ENCODE data around the gene LPAR1. TPM values are rescaled to one million over a fixed set of nuclear protein-coding genes. Genes with fewer than 3 reads are reported as not detected.
"Not testable (repeated sequence)": the region's sequence is repeated elsewhere in the genome, so short reads cannot be mapped to it uniquely, and the experiment has no call there.

LPAR1 gene
- total RNA-seq, 1 experiment from 2014 or later = 4.9 TPM

DNA sequence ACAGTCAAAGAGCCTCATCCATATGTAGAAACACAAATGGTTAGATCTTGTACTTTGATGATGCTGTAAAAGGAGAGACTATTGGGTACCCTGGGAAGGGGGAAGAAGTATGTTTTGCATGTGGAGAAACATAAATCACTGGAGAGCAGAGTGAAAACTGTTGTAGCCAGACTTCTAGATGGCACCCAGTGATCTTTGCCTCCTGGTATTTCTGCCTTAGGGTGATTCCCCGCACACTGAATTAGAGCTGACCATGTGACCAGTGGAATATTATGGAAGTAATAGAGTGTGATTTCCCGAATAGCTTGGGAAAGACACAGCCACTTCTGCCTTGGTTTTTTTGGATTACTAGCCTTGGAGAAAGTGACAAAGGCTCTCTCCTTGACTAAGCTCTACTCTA lies 174.3 kb downstream of the LPAR1 start (continued):
- TF ChIP-seq GTF2I (CRISPR knock-in tag; conservative IDR thresholded peaks at IDR 0.05) (no peak), ZNF263 (CRISPR knock-in tag; IDR thresholded peaks at IDR 0.05; ENCODE audit: low read depth) (no peak), ZNF138 (CRISPR knock-in tag; conservative IDR thresholded peaks at IDR 0.05) (no peak), TCF7 (CRISPR knock-in tag; IDR thresholded peaks at IDR 0.05; ENCODE audit: low read depth) (no peak), SMAD3 (CRISPR knock-in tag; IDR thresholded peaks at IDR 0.05; ENCODE audit: borderline replicate concordance) (no peak), ZNF219 (CRISPR knock-in tag; IDR thresholded peaks at IDR 0.05; ENCODE audit: borderline replicate concordance) (no peak), NFATC4 (CRISPR knock-in tag; IDR thresholded peaks at IDR 0.05) (no peak), OVOL2 (CRISPR knock-in tag; IDR thresholded peaks at IDR 0.05; ENCODE audit: borderline replicate concordance) (no peak), SMAD4 (CRISPR knock-in tag; IDR thresholded peaks at IDR 0.05) (no peak), ZNF416 (CRISPR knock-in tag; IDR thresholded peaks at IDR 0.05) (no peak), KAT7 (CRISPR knock-in tag; IDR thresholded peaks at IDR 0.05; ENCODE audit: borderline replicate concordance) (no peak)
- TF ChIP-seq, protein P1, sequence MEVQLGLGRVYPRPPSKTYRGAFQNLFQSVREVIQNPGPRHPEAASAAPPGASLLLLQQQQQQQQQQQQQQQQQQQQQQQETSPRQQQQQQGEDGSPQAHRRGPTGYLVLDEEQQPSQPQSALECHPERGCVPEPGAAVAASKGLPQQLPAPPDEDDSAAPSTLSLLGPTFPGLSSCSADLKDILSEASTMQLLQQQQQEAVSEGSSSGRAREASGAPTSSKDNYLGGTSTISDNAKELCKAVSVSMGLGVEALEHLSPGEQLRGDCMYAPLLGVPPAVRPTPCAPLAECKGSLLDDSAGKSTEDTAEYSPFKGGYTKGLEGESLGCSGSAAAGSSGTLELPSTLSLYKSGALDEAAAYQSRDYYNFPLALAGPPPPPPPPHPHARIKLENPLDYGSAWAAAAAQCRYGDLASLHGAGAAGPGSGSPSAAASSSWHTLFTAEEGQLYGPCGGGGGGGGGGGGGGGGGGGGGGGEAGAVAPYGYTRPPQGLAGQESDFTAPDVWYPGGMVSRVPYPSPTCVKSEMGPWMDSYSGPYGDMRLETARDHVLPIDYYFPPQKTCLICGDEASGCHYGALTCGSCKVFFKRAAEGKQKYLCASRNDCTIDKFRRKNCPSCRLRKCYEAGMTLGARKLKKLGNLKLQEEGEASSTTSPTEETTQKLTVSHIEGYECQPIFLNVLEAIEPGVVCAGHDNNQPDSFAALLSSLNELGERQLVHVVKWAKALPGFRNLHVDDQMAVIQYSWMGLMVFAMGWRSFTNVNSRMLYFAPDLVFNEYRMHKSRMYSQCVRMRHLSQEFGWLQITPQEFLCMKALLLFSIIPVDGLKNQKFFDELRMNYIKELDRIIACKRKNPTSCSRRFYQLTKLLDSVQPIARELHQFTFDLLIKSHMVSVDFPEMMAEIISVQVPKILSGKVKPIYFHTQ (CRISPR knock-in tag; IDR thresholded peaks at IDR 0.05) = no peak
- TF ChIP-seq, protein P2, sequence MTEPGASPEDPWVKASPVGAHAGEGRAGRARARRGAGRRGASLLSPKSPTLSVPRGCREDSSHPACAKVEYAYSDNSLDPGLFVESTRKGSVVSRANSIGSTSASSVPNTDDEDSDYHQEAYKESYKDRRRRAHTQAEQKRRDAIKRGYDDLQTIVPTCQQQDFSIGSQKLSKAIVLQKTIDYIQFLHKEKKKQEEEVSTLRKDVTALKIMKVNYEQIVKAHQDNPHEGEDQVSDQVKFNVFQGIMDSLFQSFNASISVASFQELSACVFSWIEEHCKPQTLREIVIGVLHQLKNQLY (CRISPR knock-in tag; IDR thresholded peaks at IDR 0.05) = no peak
- TF ChIP-seq, protein P3, sequence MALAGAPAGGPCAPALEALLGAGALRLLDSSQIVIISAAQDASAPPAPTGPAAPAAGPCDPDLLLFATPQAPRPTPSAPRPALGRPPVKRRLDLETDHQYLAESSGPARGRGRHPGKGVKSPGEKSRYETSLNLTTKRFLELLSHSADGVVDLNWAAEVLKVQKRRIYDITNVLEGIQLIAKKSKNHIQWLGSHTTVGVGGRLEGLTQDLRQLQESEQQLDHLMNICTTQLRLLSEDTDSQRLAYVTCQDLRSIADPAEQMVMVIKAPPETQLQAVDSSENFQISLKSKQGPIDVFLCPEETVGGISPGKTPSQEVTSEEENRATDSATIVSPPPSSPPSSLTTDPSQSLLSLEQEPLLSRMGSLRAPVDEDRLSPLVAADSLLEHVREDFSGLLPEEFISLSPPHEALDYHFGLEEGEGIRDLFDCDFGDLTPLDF (CRISPR knock-in tag; IDR thresholded peaks at IDR 0.05) = no peak
- TF ChIP-seq, protein P4, sequence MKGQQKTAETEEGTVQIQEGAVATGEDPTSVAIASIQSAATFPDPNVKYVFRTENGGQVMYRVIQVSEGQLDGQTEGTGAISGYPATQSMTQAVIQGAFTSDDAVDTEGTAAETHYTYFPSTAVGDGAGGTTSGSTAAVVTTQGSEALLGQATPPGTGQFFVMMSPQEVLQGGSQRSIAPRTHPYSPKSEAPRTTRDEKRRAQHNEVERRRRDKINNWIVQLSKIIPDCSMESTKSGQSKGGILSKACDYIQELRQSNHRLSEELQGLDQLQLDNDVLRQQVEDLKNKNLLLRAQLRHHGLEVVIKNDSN (CRISPR knock-in tag; IDR thresholded peaks at IDR 0.05) = no peak

DNA sequence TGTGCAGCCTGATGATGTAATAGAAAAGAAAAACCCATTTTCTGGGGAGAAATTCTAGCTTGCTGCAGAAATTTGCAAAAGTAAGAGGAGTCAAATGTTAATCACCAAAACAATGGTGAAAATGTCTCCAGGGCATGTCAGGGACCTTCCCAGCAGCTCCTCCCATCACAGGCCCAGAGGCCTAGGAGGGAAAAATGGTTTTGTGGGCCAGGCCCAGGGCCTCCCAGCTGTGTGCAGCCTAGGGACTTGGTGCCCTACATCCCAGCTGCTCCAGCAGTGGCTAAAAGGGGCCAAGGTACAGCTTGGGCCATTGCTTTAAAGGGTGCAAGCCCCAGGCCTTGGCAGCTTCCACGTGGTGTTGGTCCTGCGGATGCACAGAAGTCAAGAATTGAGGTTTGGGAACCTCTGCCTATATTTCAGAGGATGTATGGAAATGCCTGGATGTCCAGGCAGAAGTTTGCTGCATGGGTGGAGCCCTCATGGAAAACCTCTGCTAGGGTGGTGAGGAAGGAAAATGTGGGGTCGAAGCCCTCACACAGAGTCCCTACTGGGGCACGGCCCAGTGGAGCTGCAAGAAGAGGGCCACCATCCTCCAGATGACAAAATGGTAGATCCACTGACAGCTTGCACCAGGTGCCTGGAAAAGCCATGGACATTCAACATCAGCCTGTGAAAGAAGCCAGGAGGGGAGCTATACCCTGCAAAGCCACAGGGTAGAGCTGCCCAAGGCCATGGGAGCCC lies 176.7 kb downstream of the LPAR1 start:
- H3K4me3 Mint-ChIP-seq; ATAC-seq; POLR2A ChIA-PET; H3K27ac Mint-ChIP-seq; DNase-seq (ENCODE audit: low spot score); CTCF ChIA-PET; H3K27me3 Mint-ChIP-seq (ENCODE audit: low read depth); H3K4me1 Mint-ChIP-seq: not testable (repeated sequence)
- H3K9me3 Mint-ChIP-seq = peaks cover 52% of the 10 kb centered on the region
- H3K36me3 Mint-ChIP-seq = peaks cover 36% of the 10 kb centered on the region

DNA sequence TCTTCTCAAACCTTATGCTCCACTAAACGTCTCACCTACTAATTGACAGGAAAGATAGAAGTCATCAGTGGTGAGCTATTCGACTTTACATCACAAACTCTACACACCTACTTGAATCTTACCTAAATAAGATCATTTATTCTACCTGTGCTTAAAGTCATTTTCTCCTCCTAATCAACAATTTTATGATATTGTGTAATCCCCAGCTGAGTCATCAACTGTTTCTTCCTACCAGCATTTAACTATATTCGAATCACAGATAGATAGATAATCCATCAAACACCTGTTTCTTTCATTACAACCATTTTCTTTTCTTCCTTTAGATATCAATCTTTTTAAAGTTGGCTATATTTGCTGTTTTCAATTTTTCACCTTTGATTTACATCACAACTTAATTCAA lies 181.5 kb downstream of the LPAR1 start:
- H3K27me3 Mint-ChIP-seq (ENCODE audit: low read depth) = no peaks in the 10 kb centered on the region
- H3K36me3 Mint-ChIP-seq = peaks cover 21% of the 10 kb centered on the region
- no peak overlapping the region for H3K27ac Mint-ChIP-seq
- H3K4me1 Mint-ChIP-seq = no peaks in the 10 kb centered on the region
- ATAC-seq (no peak), DNase-seq (ENCODE audit: low spot score) (no peak)
- peaks cover 47% of the 10 kb centered on the region for H3K9me3 Mint-ChIP-seq
- ChIA-PET CTCF (no interaction called here), POLR2A (no interaction called here)
- H3K4me3 Mint-ChIP-seq = no peak overlapping the region
- TF ChIP-seq SP1 (CRISPR knock-in tag; conservative IDR thresholded peaks at IDR 0.05) = no peak
- TF ChIP-seq ZNF263 (CRISPR knock-in tag; IDR thresholded peaks at IDR 0.05; ENCODE audit: low read depth) = no peak
- TF ChIP-seq, protein P5, sequence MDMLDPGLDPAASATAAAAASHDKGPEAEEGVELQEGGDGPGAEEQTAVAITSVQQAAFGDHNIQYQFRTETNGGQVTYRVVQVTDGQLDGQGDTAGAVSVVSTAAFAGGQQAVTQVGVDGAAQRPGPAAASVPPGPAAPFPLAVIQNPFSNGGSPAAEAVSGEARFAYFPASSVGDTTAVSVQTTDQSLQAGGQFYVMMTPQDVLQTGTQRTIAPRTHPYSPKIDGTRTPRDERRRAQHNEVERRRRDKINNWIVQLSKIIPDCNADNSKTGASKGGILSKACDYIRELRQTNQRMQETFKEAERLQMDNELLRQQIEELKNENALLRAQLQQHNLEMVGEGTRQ (CRISPR knock-in tag; IDR thresholded peaks at IDR 0.05) = no peak
- TF ChIP-seq, protein P6, sequence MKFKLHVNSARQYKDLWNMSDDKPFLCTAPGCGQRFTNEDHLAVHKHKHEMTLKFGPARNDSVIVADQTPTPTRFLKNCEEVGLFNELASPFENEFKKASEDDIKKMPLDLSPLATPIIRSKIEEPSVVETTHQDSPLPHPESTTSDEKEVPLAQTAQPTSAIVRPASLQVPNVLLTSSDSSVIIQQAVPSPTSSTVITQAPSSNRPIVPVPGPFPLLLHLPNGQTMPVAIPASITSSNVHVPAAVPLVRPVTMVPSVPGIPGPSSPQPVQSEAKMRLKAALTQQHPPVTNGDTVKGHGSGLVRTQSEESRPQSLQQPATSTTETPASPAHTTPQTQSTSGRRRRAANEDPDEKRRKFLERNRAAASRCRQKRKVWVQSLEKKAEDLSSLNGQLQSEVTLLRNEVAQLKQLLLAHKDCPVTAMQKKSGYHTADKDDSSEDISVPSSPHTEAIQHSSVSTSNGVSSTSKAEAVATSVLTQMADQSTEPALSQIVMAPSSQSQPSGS (CRISPR knock-in tag; IDR thresholded peaks at IDR 0.05; ENCODE audit: borderline replicate concordance, low read depth) = no peak
- TF ChIP-seq, protein P7, sequence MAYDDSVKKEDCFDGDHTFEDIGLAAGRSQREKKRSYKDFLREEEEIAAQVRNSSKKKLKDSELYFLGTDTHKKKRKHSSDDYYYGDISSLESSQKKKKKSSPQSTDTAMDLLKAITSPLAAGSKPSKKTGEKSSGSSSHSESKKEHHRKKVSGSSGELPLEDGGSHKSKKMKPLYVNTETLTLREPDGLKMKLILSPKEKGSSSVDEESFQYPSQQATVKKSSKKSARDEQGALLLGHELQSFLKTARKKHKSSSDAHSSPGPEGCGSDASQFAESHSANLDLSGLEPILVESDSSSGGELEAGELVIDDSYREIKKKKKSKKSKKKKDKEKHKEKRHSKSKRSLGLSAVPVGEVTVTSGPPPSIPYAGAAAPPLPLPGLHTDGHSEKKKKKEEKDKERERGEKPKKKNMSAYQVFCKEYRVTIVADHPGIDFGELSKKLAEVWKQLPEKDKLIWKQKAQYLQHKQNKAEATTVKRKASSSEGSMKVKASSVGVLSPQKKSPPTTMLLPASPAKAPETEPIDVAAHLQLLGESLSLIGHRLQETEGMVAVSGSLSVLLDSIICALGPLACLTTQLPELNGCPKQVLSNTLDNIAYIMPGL (CRISPR knock-in tag; IDR thresholded peaks at IDR 0.05) = no peak
- TF ChIP-seq ELF4 (CRISPR knock-in tag; IDR thresholded peaks at IDR 0.05; ENCODE audit: low read depth) = no peak
